ENCODE measurements around the gene LRP1. TPM values are rescaled to one million over a fixed set of nuclear protein-coding genes. Genes with fewer than 3 reads are reported as not detected.

The LRP1 gene
- total RNA-seq, 1 experiment from 2014 or later = 14.7 TPM

DNA sequence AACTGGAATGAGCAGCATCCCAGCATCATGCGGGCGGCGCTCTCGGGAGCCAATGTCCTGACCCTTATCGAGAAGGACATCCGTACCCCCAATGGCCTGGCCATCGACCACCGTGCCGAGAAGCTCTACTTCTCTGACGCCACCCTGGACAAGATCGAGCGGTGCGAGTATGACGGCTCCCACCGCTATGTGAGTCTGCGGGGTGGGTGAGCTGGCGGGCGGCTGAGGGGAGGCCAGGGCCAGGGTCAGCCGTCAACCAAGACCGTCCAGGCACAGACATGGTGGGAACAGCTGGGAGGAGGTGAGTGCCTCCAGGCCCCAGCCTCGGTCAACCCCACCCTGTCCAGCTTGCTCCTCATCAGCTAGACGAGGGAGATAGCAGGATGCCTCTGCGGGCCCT lies 62.5 kb downstream of the LRP1 start:
- Histone ChIP-seq H3K4me3 (ENCODE audit: low read length) (no peak overlapping the region), H3K79me2 (ENCODE audit: low read length) (no peaks in the 10 kb centered on the region), H3K4me2 (ENCODE audit: low read length) (no peak overlapping the region), H3K9me2 (replicated peaks; ENCODE audit: low read length) (no peaks in the 10 kb centered on the region), H3K9ac (ENCODE audit: low read length) (no peak overlapping the region), H3K36me3 (ENCODE audit: low read depth, low read length) (peaks cover 9% of the 10 kb centered on the region; the same call in 1 of the 2 replicates), H3K27ac (ENCODE audit: low read length) (no peak overlapping the region), H3K4me1 (ENCODE audit: insufficient read depth, low read length) (no peaks in the 10 kb centered on the region), H3K9me3 (ENCODE audit: low read length) (no peaks in the 10 kb centered on the region), H3F3A (ENCODE audit: low read length, unreplicated experiment) (no peaks in the 10 kb centered on the region), H2AFZ (ENCODE audit: low read length) (no peak overlapping the region), H4K20me1 (ENCODE audit: low read length) (no peaks in the 10 kb centered on the region), H3K27me3 (ENCODE audit: low read length) (no peaks in the 10 kb centered on the region)
- no peak for DNase-seq
- intact Hi-C loops (cut with micrococcal nuclease) = no loop called here
- TF ChIP-seq, protein P1, sequence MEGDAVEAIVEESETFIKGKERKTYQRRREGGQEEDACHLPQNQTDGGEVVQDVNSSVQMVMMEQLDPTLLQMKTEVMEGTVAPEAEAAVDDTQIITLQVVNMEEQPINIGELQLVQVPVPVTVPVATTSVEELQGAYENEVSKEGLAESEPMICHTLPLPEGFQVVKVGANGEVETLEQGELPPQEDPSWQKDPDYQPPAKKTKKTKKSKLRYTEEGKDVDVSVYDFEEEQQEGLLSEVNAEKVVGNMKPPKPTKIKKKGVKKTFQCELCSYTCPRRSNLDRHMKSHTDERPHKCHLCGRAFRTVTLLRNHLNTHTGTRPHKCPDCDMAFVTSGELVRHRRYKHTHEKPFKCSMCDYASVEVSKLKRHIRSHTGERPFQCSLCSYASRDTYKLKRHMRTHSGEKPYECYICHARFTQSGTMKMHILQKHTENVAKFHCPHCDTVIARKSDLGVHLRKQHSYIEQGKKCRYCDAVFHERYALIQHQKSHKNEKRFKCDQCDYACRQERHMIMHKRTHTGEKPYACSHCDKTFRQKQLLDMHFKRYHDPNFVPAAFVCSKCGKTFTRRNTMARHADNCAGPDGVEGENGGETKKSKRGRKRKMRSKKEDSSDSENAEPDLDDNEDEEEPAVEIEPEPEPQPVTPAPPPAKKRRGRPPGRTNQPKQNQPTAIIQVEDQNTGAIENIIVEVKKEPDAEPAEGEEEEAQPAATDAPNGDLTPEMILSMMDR (conservative IDR thresholded peaks at IDR 0.05; ENCODE audit: low read depth, low read length) = no peak
- no peak for ATAC-seq
- no TSS peak for BruUV-seq (replicated peaks)
- POLR2A ChIA-PET (ENCODE audit: unreplicated experiment) = no interaction called here
- CTCF ChIA-PET = no interaction called here

DNA sequence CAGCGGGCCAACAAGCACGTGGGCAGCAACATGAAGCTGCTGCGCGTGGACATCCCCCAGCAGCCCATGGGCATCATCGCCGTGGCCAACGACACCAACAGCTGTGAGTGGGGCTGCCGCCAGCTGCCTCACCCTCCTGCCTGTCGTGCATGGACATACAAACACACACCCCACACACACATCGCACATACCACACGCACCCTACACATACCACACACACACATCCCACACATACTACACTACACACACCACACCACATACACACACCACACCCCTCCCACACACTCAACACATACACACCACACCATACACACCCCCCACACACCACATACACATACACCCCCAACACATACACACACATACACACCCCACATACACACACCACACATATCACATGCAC lies 63.1 kb downstream of the LRP1 start:
- H3K4me2 ChIP-seq (ENCODE audit: low read length) = no peak overlapping the region
- CTCF ChIA-PET = no interaction called here
- POLR2A ChIA-PET (ENCODE audit: unreplicated experiment) = no interaction called here
- H3K27me3 ChIP-seq (ENCODE audit: low read length) = no peaks in the 10 kb centered on the region
- H3K9me2 ChIP-seq (replicated peaks; ENCODE audit: low read length) = no peaks in the 10 kb centered on the region
- H3K27ac ChIP-seq (ENCODE audit: low read length) = no peak overlapping the region
- intact Hi-C loops (cut with micrococcal nuclease) = no loop called here
- H3K36me3 ChIP-seq (ENCODE audit: low read depth, low read length) = peaks cover 8% of the 10 kb centered on the region; the same call in 1 of the 2 replicates
- H3K9ac ChIP-seq (ENCODE audit: low read length) = no peak overlapping the region
- no peak overlapping the region for H2AFZ ChIP-seq (ENCODE audit: low read length)
- no peaks in the 10 kb centered on the region for H3F3A ChIP-seq (ENCODE audit: low read length, unreplicated experiment)
- TF ChIP-seq, protein P1 (conservative IDR thresholded peaks at IDR 0.05; ENCODE audit: low read depth, low read length) = no peak
- TF ChIP-seq EZH2 (IDR thresholded peaks at IDR 0.05; ENCODE audit: low read length, unreplicated experiment) = no peak
- no peak for TF ChIP-seq EZH2phosphoT487 (IDR thresholded peaks at IDR 0.05; ENCODE audit: borderline replicate concordance, low read length)
- ATAC-seq = no peak
- no TSS peak for BruUV-seq (replicated peaks)
- H3K79me2 ChIP-seq (ENCODE audit: low read length) = no peaks in the 10 kb centered on the region
- H4K20me1 ChIP-seq (ENCODE audit: low read length) = no peaks in the 10 kb centered on the region
- H3K4me3 ChIP-seq (ENCODE audit: low read length) = no peak overlapping the region
- no peaks in the 10 kb centered on the region for H3K9me3 ChIP-seq (ENCODE audit: low read length)
- DNase-seq = no peak
- H3K4me1 ChIP-seq (ENCODE audit: insufficient read depth, low read length) = no peaks in the 10 kb centered on the region

DNA sequence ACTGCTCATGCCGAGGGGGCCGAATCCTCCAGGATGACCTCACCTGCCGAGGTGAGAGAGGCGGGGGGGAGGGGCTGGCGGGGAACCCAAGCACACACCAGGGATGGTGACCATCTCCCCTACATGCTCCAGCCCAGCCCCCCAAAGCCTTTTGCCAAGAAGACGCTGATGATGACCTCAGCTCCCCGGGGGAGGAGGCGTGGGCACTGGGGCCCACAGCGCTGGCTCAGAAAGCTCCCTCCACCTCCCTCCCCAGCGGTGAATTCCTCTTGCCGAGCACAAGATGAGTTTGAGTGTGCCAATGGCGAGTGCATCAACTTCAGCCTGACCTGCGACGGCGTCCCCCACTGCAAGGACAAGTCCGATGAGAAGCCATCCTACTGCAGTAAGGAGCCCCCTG lies 64.6 kb downstream of the LRP1 start:
- H2AFZ ChIP-seq (ENCODE audit: low read length) = no peak overlapping the region
- H3K9ac ChIP-seq (ENCODE audit: low read length) = no peak overlapping the region
- H3K4me3 ChIP-seq (ENCODE audit: low read length) = no peak overlapping the region
- no peak overlapping the region for H3K27ac ChIP-seq (ENCODE audit: low read length)
- no peak for DNase-seq
- peaks cover 8% of the 10 kb centered on the region; the same call in 1 of the 2 replicates for H3K36me3 ChIP-seq (ENCODE audit: low read depth, low read length)
- no TSS peak for BruUV-seq (replicated peaks)
- H3K79me2 ChIP-seq (ENCODE audit: low read length) = no peaks in the 10 kb centered on the region
- H3K9me2 ChIP-seq (replicated peaks; ENCODE audit: low read length) = no peaks in the 10 kb centered on the region
- no peaks in the 10 kb centered on the region for H3K4me1 ChIP-seq (ENCODE audit: insufficient read depth, low read length)
- H3K9me3 ChIP-seq (ENCODE audit: low read length) = no peaks in the 10 kb centered on the region
- TF ChIP-seq, protein P1 (conservative IDR thresholded peaks at IDR 0.05; ENCODE audit: low read depth, low read length) = no peak
- TF ChIP-seq EZH2phosphoT487 (IDR thresholded peaks at IDR 0.05; ENCODE audit: borderline replicate concordance, low read length) = no peak
- no peak for TF ChIP-seq EZH2 (IDR thresholded peaks at IDR 0.05; ENCODE audit: low read length, unreplicated experiment)
- intact Hi-C loops (cut with micrococcal nuclease) = no loop called here
- H3F3A ChIP-seq (ENCODE audit: low read length, unreplicated experiment) = no peaks in the 10 kb centered on the region
- H4K20me1 ChIP-seq (ENCODE audit: low read length) = no peaks in the 10 kb centered on the region
- ATAC-seq = no peak
- H3K27me3 ChIP-seq (ENCODE audit: low read length) = no peaks in the 10 kb centered on the region
- H3K4me2 ChIP-seq (ENCODE audit: low read length) = no peak overlapping the region
- ChIA-PET POLR2A (ENCODE audit: unreplicated experiment) (no interaction called here), CTCF (no interaction called here)
